Loucy (cell line): ENCODE data around the gene APOC3.
A peak's percentile ranks its signal among the peaks of the same experiment; 100 is the strongest.

Source experiments
- H2AFZ ChIP-seq: fragments of 200-600 bp; sonication (generic); 2 replicates; pipeline ENCODE4 v1.6.0; 2016; ENCODE audit warnings: antibody characterized with exemption, mild to moderate bottlenecking, low read length, moderate library complexity
- H3F3A ChIP-seq: fragments of 200-600 bp; 2 replicates; pipeline ENCODE4 v1.6.0; 2016; ENCODE audit warnings: antibody characterized with exemption, low read depth, mild to moderate bottlenecking
- H3K27me3 ChIP-seq: fragments of 200-600 bp; sonication (generic); 2 replicates; pipeline ENCODE4 v1.6.1; 2014; ENCODE audit warnings: low read length, mild to moderate bottlenecking; ENCODE audit not compliant: insufficient read depth, poor library complexity, severe bottlenecking
- H3K36me3 ChIP-seq: fragments of 200-600 bp; sonication (generic); 2 replicates; pipeline ENCODE4 v1.6.1; 2016; ENCODE audit warnings: low read length; ENCODE audit not compliant: insufficient read depth
- H3K4me1 ChIP-seq: fragments of 200-600 bp; sonication (generic); 2 replicates; pipeline ENCODE4 v1.5.1; 2014; ENCODE audit warnings: low read length, mild to moderate bottlenecking; ENCODE audit not compliant: insufficient read depth, poor library complexity, severe bottlenecking
- H3K4me2 ChIP-seq: fragments of 200-600 bp; sonication (generic); 2 replicates; pipeline ENCODE4 v1.6.0; 2014; ENCODE audit warnings: antibody characterized with exemption, low read length, low read depth, mild to moderate bottlenecking; ENCODE audit not compliant: poor library complexity, severe bottlenecking
- H3K4me3 ChIP-seq: fragments of 200-600 bp; sonication (generic); 2 replicates; pipeline ENCODE4 v1.5.1; 2014; ENCODE audit warnings: low read length, mild to moderate bottlenecking, mixed read lengths; ENCODE audit not compliant: poor library complexity, severe bottlenecking
- H3K79me2 ChIP-seq: fragments of 200-600 bp; sonication (generic); 2 replicates; pipeline ENCODE4 v1.6.1; 2014; ENCODE audit warnings: low read length; ENCODE audit not compliant: insufficient read depth
- H3K9ac ChIP-seq: fragments of 200-600 bp; sonication (generic); 2 replicates; pipeline ENCODE4 v1.6.0; 2014; ENCODE audit warnings: mild to moderate bottlenecking, low read depth, low read length, moderate library complexity; ENCODE audit not compliant: poor library complexity, severe bottlenecking
- H3K9me2 ChIP-seq: fragments of 200-600 bp; sonication (generic); replicated peaks from 2 replicates; pipeline ENCODE4 v1.6.1; 2016; ENCODE audit warnings: low read depth, low read length, mixed read lengths
- H3K9me3 ChIP-seq: fragments of 200-600 bp; sonication (generic); 2 replicates; pipeline ENCODE4 v1.6.1; 2014; ENCODE audit warnings: mild to moderate bottlenecking, antibody characterized with exemption, low read length, low read depth; ENCODE audit not compliant: insufficient read depth
- H4K20me1 ChIP-seq: fragments of 200-600 bp; sonication (generic); 2 replicates; pipeline ENCODE4 v1.6.0; 2014; ENCODE audit warnings: antibody characterized with exemption, low read length, mild to moderate bottlenecking; ENCODE audit not compliant: insufficient read depth, poor library complexity, severe bottlenecking
- EZH2phosphoT487 ChIP-seq: fragments of 200-600 bp; IDR thresholded peaks from 2 replicates; pipeline ENCODE4 v1.6.1; 2018; ENCODE audit warnings: antibody characterized with exemption, mild to moderate bottlenecking, moderate library complexity, borderline replicate concordance
- TF ChIP-seq, protein P1 (sequence below): fragments of 200-600 bp; sonication (generic); conservative IDR thresholded peaks from 2 replicates; pipeline ENCODE4 v1.5.1; 2014; ENCODE audit warnings: mild to moderate bottlenecking, antibody characterized with exemption, low read length

APOC3 gene

DNA sequence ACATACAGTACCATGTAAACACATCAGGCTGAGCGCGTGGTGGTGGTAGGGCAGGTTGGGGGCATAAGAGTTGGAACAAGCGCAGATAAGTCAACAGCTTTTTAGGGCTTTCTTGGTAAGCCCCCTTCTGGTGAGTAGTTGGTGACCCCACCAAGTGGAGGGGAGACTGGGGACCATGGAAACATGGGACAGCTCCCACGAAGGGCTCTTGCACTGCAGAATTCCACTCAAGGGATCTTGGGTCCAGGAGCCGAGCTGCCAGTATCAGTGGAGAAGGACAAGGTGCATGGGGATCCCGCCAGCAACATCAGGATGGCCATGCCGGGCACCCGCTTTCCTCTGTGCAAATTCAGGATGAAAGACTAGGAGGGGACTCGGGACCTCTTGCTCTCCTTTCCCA is 14.0 kb downstream of the APOC3 start:
- no peaks in the 10 kb centered on the region for H3K9me2 ChIP-seq
- no peak overlapping the region for H3K4me2 ChIP-seq
- H3K4me3 ChIP-seq: no peak overlapping the region
- H4K20me1 ChIP-seq: no peaks in the 10 kb centered on the region
- H3K9ac ChIP-seq: no peak overlapping the region
- no peaks in the 10 kb centered on the region for H3K9me3 ChIP-seq
- TF ChIP-seq EZH2phosphoT487: no peak
- TF ChIP-seq, protein P1, sequence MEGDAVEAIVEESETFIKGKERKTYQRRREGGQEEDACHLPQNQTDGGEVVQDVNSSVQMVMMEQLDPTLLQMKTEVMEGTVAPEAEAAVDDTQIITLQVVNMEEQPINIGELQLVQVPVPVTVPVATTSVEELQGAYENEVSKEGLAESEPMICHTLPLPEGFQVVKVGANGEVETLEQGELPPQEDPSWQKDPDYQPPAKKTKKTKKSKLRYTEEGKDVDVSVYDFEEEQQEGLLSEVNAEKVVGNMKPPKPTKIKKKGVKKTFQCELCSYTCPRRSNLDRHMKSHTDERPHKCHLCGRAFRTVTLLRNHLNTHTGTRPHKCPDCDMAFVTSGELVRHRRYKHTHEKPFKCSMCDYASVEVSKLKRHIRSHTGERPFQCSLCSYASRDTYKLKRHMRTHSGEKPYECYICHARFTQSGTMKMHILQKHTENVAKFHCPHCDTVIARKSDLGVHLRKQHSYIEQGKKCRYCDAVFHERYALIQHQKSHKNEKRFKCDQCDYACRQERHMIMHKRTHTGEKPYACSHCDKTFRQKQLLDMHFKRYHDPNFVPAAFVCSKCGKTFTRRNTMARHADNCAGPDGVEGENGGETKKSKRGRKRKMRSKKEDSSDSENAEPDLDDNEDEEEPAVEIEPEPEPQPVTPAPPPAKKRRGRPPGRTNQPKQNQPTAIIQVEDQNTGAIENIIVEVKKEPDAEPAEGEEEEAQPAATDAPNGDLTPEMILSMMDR: no peak
- no peak overlapping the region for H2AFZ ChIP-seq
- no peaks in the 10 kb centered on the region for H3F3A ChIP-seq
- H3K79me2 ChIP-seq: no peaks in the 10 kb centered on the region
- H3K4me1 ChIP-seq: peaks cover 14% of the 10 kb centered on the region
- no peaks in the 10 kb centered on the region for H3K27me3 ChIP-seq
- H3K36me3 ChIP-seq: peaks cover 44% of the 10 kb centered on the region; the same call in 1 of the 2 replicates

DNA sequence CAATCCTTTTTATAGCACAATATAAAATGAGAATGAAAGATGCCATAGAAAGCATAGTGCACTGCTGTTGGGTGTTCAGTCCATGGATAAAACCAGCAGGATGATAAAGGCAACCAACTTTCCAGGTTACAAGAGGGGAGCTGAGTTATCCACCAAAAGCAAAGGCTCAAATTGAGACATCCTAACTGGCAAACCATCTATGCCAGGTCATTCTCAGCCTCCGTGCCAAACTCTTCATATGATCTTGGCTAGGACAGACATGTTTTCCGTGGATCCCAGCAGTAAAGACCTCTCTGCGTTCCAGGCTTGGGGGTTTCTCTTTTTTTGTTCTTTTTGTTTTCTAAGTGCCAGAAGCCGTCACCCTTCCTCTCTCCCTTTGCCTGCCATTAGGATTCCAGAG is 15.0 kb downstream of the APOC3 start:
- H2AFZ ChIP-seq: no peak overlapping the region
- no peak overlapping the region for H3K4me2 ChIP-seq
- H3F3A ChIP-seq: no peaks in the 10 kb centered on the region
- no peak overlapping the region for H3K4me3 ChIP-seq
- H3K9ac ChIP-seq: no peak overlapping the region
- H4K20me1 ChIP-seq: no peaks in the 10 kb centered on the region
- H3K9me3 ChIP-seq: no peaks in the 10 kb centered on the region
- no peaks in the 10 kb centered on the region for H3K9me2 ChIP-seq
- no peaks in the 10 kb centered on the region for H3K79me2 ChIP-seq
- TF ChIP-seq, protein P1: no peak
- TF ChIP-seq EZH2phosphoT487: no peak
- no peaks in the 10 kb centered on the region for H3K27me3 ChIP-seq
- H3K4me1 ChIP-seq: peaks cover 24% of the 10 kb centered on the region
- peaks cover 48% of the 10 kb centered on the region; the same call in 1 of the 2 replicates for H3K36me3 ChIP-seq

DNA sequence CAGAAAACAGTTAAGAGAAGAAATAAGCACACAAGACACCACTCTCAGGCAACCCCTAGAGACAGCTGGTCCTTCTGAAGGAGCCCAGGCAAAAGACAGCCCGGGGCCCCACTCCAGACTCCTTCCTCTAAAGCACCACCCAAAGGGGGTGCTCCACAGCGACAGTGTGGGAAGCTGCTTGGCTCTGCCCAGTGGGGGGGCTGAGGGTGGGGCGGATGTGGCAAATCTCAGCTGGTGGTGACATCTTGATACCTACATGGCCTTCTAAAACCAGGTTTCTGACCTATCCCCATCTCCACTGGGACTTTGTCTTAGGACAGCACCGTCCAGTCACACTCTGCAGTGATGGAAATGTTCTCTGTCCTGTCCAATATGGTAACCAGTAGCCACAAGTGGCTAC is 17.9 kb downstream of the APOC3 start:
- no peak for TF ChIP-seq EZH2phosphoT487
- peaks cover 43% of the 10 kb centered on the region for H3K4me1 ChIP-seq
- H3K36me3 ChIP-seq: peaks cover 48% of the 10 kb centered on the region; the same call in 1 of the 2 replicates
- H3K9me2 ChIP-seq: no peaks in the 10 kb centered on the region
- no peak overlapping the region for H3K4me2 ChIP-seq
- no peaks in the 10 kb centered on the region for H3K27me3 ChIP-seq
- H3K79me2 ChIP-seq: no peaks in the 10 kb centered on the region
- H4K20me1 ChIP-seq: no peaks in the 10 kb centered on the region
- no peaks in the 10 kb centered on the region for H3K9me3 ChIP-seq
- no peak overlapping the region for H2AFZ ChIP-seq
- H3K4me3 ChIP-seq: no peak overlapping the region
- H3K9ac ChIP-seq: no peak overlapping the region
- H3F3A ChIP-seq: peaks cover 14% of the 10 kb centered on the region

DNA sequence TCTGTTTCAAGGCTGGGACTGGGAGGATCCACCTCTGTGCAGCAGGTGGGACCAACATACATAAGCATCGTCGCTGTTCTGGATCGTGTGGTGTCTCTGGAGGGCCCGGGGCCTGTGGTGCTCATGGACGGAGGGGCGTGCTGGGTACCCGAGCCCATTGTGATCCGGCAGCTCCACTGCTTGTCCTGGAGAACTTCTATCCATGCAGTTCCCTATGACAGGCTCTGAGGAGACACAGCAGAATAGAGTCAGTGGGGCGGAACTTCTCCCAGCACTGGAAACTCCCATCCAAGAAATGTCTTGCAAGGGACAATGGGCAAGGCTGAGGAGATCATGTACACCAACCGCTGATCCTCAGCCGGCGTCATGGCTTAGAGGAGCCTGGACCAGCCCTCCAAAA is 19.4 kb downstream of the APOC3 start:
- Histone ChIP-seq H3K9me2 (no peaks in the 10 kb centered on the region), H3K9me3 (no peaks in the 10 kb centered on the region), H3F3A (peaks cover 18% of the 10 kb centered on the region), H4K20me1 (no peaks in the 10 kb centered on the region), H3K4me2 (peak overlapping the region; percentile 93), H3K79me2 (no peaks in the 10 kb centered on the region), H3K4me3 (peak overlapping the region; percentile 19), H3K27me3 (no peaks in the 10 kb centered on the region), H3K9ac (peak overlapping the region; percentile 85), H3K4me1 (peaks cover 52% of the 10 kb centered on the region), H2AFZ (no peak overlapping the region), H3K36me3 (peaks cover 37% of the 10 kb centered on the region; the same call in 1 of the 2 replicates)
- TF ChIP-seq, protein P1: no peak
- TF ChIP-seq EZH2phosphoT487: no peak
